Smooth muscle cell of the brain vasculature (primary cell): ENCODE results near the gene CERS3.

Experiments
- DNase-seq: peaks from one replicate; pipeline ENCODE4 v3.0.0-alpha.2; 2012; ENCODE audit warnings: low read depth, low spot score

Gene CERS3

DNA sequence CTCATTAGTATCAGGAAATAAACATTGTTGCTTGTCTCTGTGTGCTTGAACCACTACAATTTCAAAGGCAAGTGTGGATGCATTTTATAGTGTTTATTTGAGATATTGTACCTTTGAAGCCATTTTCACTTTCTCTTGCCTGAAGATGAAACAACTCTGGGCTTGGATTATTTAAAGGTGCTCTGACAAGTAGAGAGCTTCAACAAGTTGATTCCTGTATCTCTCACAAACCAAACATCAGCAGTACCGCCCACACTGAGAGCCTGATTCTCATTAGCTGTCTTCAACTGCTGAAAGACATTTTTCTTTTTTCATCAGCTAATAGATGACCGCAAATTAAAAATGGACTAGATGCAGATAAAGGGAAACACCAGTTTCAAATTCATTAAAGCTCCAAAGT, 806 bp upstream of the CERS3 start:
- DNase-seq: no peak

DNA sequence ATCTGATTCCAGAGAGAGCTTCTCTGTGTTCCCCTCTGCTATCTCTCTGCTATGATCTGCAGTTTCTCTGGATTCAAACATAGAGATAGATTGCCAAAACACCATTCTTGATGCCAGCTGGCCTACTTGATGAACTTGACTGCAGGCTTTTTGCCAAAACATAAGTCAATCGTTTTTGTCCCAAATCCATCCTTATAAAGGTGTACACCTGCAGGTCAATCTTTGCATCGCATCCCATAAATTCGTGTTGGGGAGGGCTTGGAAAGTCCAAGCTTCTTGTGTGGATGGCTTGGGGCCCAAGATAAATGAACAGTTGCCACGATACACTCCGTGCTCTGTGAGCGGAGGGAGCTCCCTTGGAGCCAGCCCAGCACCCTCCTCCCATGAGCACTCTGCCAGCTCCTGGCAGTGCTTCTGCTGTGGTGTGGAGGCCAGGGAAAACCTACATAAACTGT, 2.7 kb downstream of the CERS3 start:
- no peak for DNase-seq

DNA sequence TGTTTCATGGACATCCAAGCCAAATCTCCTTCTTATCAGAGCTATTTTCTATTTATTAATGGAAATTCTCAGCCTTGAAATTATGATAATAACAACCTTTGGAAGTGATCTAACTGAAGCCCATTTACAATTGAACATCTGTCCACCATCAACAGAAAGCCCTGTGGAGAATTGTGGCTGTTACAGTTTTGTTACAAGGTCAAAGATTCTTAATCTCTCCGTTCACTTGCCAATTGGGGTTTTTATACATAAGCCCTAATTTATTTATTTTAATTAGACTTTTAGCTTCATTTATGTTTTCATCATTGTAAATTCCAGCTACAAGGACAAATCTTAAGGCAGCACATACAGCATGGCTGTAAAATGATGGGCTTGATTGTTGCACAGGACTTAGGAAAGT, 3.3 kb downstream of the CERS3 start:
- DNase-seq: no peak

DNA sequence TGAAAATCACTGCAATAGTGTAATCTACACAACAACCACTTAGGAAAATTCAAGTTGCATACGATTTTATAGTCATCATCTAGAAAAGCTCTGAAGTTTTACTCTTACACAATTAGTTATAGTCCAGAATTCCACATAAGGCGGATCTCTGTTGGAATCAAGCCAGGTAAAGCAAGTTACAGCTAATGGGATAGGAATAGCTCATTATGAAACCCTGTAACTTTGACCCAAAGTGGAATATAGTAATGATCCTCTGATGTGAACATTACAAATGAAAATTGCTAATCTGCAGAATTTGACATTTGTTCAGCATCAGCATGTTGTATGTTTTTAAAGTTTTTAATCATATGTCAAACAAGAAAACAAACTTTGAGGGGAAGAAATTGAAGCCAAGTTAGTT, 4.4 kb downstream of the CERS3 start:
- DNase-seq: no peak

DNA sequence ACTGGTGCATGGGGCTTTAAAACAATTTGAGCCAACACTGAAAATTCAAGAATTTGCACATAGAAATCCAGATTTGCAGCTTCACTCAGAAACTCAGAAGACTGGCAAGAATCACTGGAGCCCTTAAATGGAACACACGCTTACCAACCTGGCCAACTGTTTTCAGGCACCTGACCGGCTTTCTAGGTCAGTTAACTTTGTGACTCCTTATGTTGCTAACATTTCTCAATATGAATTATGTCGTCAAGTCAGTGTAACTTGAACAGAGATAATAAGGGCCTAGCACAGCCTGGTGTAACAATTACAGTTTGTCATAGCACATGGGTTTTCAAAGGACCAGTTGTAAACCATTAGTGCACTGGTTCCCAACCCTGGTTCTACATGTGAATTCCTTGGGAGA, 6.8 kb downstream of the CERS3 start:
- DNase-seq: no peak

DNA sequence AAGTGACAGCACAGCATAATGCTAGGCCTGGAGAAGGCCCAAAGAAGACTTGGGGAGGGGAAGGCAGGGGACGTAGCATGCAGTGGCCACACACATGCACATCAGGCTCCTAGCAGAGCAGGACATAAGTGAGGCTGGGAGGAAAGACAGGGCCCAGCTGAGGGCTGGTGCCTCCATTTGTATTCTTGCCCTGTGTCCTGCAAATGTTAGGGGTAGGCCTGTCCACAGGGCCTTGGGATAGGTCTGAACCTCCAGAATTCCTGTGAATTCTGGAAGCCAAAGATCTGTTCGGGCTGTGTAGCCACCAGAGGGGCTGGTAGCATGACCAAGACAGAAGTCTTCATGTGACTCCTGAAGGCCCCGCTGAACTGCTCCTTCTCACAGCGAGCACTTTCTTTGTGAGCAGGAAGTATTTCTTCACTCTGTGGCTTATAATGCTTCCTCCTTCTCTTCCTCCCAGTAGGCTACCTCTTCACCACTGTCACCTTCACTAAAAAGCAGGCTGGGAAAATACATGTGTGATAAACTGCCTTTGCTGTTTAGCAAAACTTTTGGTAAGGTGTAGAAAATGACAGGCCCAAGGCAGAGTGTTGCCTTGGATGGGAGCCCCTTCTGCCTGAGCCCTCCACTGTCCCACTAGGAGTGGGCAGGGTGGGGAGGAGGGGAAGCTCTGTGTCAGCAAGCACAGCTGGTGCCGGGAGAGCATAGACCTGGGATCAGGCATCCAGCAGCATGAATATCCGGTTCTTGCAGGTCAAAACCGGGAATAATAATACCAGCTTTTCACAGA, 8.4 kb downstream of the CERS3 start:
- DNase-seq: no peak

DNA sequence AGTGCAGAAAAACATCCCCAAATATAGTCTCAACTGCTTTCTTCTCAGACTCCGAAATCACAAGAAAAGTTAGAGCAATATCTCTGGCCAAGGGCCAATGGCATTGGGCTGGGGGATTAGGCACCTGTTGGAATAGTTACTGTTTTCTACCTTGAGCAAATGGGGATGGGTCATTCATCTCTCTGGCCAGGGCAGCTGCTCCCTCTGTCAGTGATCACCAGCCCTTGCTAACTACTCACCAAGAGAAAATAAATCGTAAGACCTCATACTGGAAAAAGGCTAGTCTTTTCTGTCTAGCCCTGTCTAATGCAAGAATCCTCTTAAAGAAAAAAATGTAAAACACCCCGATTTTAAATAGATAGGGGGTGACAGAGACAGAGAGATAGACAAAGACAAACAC, 10.9 kb downstream of the CERS3 start:
- DNase-seq: no peak

DNA sequence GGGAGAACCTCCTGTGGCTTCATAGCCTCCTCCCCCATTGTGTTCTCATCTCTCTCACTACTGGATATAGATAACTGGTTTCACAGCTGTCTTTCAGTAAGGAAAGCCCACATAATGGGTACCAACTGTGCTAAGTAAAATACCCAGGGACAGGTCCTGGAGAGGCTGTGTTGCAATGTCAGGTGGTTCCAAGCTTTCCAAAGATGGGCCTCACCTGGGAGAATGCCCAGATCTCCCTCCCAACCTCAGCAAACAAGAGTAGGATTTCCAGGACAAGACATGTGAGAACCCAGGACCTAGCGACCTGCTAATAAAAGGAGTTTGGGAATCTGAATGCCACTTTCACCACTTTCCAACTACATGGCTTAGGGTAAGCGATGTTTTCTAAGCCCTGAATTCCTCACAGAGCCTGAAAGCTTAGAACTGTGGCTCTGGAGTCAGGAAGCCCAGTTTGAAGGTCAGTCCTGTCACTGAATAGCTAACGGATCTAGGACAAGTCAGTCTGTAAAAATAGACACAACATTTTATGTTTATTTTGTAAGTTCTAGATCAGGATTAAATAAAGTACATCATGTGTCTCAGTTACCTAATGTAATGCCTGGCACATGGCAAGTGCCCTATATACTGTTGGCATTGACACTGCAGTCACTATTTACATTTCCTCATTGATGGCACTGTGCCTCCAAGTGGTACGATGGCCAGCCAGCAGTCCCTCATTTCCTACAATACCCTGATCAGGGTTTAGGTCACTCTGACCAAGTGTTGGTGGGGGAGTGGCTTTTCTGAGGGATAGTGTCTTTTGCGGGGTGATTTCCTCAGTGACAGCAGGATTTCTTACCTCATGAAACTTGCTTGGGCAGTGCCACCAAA, 11.9 kb downstream of the CERS3 start:
- no peak for DNase-seq

DNA sequence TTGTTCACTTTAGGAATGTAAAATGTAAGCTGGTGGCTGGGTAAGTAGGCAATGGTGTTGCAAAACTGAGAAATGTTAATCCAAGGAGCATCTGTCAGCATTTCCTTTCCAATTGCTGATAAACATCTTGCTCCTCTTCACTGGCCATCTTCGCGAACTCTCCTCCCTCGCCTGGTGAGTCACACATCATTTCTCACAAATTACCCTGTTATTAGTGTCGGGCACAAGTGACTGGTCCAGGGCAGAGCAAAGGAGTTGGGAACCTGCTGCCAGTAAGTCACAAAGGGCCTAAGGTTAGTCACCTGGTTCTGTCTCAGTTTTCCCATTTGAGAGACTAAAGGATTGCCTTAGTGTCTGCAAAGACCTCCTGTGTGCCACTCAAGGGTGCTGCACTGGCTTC, 13.0 kb downstream of the CERS3 start:
- no peak for DNase-seq

DNA sequence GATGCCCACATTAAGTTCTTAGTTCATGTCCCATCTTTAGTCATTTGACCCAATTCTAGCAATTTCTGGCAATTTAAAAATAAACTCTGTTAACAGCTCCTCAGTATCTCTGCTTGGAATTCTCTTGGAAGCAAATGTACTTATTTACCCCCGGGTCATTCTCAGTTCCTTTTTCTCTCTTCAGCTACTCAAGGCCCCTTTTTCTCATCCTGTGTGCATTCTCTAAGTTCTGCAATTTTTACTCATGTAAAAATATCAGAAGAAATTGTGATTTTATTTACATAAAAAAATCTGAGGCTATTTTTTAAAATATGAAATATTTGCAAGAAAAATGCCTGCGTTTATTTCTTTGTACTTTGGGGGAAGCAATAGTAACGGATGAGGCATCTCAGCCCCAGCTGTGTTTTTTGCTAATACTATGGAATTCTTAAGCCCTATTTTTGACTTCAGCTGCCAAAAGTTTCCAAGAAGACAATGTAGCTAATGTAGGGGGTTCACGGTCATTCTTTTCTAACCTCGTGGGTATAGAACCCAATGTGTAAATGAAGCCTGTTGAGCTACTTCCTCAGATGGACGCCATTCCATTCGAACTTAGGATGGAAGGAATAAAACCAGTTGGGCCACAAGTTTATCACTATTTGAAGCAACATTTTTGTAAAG, 20.0 kb downstream of the CERS3 start:
- no peak for DNase-seq

DNA sequence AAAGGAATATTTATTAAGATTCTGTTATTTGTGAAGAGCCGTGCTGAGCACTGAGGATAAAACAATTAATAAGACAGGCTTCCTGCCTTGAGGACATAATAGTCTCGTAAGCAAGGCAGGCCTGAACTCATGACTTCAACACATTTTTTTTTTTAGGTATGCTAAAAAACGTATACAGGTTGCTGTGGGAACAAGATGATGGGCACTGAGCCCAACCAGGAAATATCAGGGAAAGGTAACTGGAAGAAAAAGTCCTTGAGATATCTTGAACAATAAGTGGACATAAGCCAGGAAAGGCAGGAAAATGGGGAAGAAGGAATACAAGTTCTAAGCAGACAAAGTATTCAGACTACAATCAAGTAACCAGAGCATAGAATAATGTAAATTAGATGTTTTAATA, 26.1 kb downstream of the CERS3 start:
- DNase-seq: no peak

DNA sequence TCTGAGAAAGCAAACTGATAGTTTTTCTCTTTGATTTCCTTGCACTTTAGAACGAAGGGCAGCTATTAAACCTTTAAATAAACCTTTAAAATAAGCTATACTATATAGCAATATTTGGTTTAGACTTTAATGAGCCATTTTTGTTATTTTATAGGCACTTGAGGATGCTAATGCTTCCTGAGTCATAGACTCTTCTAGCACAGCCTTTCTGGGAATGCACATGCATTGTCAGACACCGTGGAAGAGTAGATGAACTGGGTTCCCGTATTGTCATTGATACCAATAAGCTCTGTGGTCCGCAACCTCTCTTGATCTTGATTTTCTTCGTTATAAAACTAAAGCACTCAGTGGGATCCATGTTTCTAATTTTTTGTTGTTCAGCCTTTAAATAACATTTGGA, 27.6 kb downstream of the CERS3 start:
- no peak for DNase-seq

DNA sequence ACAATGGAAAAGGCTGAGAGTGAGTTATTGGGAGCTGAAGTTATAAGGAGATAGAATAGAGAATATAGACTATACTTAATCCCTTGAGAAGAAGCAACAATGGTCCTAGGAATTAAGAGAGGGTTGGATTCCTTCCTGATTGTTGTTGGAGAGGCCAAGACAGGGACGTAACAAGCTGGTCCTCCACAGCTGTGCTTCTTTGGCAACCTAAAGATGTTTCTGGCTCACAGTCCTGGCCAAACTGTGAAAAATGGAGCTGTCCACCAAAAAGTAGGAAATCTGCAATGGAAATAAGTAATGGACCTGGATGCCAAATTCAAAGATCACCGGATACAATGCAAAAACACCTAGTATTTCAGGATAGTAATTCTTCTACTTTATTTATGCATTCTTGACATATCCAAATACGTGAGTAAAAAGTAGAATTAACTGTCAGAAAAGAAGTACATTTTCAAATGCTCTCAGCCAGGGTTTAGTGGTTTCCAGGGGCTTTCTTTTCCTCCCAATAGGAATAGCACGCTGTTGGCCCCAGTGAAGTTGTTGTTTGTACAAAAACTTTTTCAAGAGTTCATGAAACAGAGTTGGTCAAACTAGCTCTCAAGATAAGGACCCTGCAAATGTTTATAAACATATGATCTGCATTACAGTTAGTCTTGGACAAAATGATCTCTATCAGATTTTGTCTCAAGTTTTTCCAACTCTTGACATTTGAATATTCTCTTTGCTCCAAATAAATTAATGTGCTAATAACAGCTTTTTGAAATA, 28.3 kb downstream of the CERS3 start:
- DNase-seq: no peak

DNA sequence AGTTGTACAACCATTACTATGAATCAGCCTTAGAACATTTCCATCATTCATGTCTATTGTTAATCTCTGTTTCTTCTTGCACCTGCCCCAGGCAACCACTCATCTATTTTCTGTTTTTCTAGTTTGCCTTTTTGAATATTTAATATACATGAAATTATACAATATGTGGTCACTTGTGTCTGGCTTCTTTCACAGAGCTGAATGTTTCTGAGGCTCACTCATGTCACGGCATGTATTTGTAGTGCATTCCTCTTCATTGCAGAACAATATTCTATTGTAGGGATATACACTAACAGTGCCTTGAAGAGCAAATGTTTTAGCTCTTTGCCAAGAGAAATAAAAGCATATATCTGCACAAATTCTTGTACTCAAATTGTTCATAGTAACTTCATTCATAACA, 32.9 kb downstream of the CERS3 start:
- no peak for DNase-seq

DNA sequence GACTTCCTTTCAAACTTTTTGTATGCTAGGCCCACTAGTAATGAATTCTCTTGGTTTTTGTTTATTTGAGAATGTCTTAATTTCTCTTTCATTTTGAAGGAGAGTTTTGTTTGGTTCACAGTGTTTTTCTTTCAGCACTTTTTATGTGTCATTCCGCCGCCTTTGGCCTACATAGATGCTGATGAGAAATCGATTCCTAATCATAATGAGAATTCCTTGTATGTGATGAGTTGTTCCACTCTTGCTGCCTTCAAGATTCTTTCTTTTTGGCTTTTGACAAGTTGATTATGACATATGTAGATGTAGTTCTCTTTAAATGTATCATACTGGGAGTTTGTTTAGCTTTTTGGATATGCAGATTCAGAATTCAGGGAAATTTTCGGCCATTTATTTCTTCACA, 35.5 kb downstream of the CERS3 start:
- DNase-seq: no peak

DNA sequence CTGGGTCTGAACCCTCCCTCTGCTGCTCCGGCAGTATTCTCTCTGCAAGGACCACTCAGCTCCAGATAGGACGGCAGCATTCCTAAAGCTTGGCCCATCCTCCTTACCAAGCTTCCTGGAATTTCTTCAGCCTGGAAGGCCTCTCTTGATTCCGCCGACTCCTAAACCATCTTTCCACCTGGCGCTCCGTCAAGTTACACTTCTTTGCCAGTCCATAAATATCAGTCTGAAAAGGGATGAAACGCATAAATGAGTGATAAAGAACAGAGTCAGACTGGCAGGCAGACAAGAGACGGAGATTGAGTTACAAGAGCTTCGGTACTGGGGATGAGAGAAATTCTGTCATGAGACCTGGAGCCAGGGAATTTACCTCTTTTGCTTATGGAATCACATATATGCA, 44.3 kb downstream of the CERS3 start:
- DNase-seq: no peak

DNA sequence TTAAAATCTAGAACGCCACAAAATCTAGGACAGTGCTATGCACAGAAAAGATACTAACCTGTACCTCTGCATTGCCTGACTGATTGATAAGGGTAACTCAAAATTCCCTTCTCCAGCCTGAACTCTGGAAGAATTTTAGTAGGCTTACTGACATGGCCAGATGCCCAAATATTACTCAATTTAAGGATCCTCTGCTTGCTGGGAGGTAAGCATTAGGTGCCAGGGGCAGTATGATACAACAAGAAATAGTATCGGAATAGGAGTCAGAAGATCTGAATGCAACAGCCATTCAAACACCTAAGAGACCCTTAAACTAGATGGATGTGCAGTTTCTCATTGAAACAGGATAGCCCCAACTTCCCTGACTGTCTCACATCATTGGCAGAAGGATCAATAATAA, 45.4 kb downstream of the CERS3 start:
- DNase-seq: no peak

DNA sequence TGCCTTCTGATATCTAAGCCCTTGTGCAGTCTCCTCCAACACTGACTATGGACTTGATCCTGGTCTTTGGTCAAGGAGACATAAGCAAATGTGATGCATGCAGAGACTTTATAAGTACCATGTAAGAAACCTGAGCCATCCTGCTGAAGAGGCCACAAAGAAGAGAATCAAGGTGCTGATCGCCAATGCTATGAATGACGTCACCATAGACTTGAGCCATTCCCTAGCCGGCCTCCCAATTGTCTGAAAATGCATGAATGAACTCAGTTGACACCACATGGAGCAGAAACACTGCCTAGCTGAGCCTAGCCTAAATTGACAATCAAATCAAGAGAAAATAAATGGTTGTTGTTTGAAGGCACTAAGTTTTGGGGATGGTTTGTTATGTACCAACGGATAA, 51.9 kb downstream of the CERS3 start:
- no peak for DNase-seq

DNA sequence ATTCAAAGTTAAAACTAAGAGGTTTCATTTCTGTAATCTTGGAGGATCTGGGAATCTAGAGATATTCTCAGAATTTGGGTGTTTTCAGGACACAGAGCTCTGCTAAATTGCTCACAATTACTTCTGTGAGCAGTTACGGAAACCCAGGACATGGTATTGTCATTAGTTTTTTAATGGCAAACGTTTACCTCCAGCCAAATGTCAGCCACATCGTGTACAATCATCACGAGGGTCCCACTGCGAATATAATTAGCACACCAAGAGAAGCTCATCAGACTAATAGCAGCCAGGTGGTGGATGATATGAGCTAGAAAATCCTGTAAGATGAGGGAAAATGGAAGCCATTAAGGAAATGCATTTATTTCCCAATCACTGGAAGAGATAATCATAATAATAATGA, 56.0 kb downstream of the CERS3 start:
- DNase-seq: no peak

DNA sequence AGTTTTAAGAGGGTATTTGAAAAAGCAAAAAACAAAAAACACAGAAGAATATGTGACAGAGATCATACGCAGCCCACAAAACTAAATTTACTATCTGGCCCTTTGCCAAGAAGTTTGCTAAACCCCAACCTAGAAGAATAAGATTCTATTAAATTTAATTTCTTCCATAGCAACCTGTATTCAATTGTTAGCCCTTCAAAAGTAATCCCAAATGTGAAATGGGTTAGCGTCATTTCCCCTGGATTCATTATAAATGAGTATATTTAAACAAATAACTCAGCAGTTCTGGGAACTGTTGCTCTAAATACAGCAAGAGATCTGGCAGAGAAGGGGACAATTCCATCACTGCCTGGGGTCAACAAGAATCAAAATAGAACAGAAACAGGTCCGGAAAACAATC, 56.8 kb downstream of the CERS3 start:
- DNase-seq: no peak

DNA sequence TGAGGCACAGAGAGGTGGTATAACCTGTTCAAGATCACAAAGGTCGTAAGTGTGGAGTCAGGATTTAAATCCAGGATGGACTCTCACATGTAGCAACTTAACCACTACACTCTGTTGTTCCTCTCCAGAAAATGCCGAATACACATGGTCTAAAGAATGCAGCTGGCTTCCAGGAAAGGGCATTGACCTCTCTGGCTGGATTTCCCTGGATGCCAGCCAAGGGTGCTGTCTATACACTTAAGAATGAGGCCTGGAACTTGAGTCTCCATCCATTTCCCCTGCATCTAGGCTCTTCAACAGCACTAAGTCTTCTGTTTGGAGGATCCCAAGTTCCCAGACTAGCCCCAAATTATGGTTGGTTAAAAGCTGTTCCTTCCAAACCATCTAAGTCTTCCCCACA, 60.5 kb downstream of the CERS3 start:
- DNase-seq: no peak

DNA sequence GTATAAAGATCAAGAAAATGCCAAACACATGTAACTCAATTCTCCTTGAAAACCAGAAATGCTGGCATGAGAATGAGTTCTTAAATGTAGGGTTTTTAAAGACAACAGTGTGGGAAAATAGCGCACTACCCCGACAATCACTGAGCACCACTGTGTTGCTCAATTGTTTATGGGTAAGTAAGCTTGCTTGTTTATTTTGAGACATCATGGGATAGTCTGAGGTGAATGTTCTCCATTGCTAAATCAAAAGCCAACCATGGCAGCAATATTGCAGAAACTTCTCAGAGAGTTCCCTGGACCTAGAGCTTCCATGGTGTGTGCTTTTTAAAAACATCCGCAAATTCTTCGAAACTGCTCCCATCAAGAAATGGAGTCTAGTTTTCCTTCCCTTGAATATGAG, 62.7 kb downstream of the CERS3 start:
- no peak for DNase-seq
